GM21619 (cell line): ENCODE measurements around the gene DPP6.
"Not testable (repeated sequence)": the region's sequence is repeated elsewhere in the genome, so short reads cannot be mapped to it uniquely, and the experiment has no call there.

Experiments
- ATAC-seq: cut with Tn5 transposase; IDR thresholded peaks from one replicate; pipeline ENCODE4 v1.9.1; 2021; ENCODE audit not compliant: unreplicated experiment

Gene DPP6

GRCh38 chr7:154051643-154052529, at the start of gene DPP6:
Gene DPP6 (plus strand): TSS chr7:154052398.
- not testable (repeated sequence) for ATAC-seq

- ATAC-seq: not testable (repeated sequence)
Observed at GRCh38 chr7:154009423-154009911, 42.7 kb upstream of the DPP6 start.

- not testable (repeated sequence) for ATAC-seq
Observed at GRCh38 chr7:154010726-154011568, 41.3 kb upstream of the DPP6 start.

GRCh38 chr7:154012800-154013199, 39.4 kb upstream of the DPP6 start:
- not testable (repeated sequence) for ATAC-seq

- not testable (repeated sequence) for ATAC-seq
Observed at GRCh38 chr7:154015636-154016035, 36.6 kb upstream of the DPP6 start.

- ATAC-seq: not testable (repeated sequence)
Observed at GRCh38 chr7:154018354-154018753, 33.8 kb upstream of the DPP6 start.

GRCh38 chr7:154027805-154028204, 24.4 kb upstream of the DPP6 start:
- not testable (repeated sequence) for ATAC-seq

- not testable (repeated sequence) for ATAC-seq
Observed at GRCh38 chr7:154030476-154031080, 21.6 kb upstream of the DPP6 start.

GRCh38 chr7:154039466-154040165, 12.6 kb upstream of the DPP6 start:
- peak; percentile 92 for ATAC-seq

GRCh38 chr7:154050394-154050793, 1.8 kb upstream of the DPP6 start:
- ATAC-seq: not testable (repeated sequence)

- ATAC-seq: not testable (repeated sequence)
Observed at GRCh38 chr7:154051006-154051642, 1.1 kb upstream of the DPP6 start.

- ATAC-seq: not testable (repeated sequence)
Observed at GRCh38 chr7:154052530-154053252, 493 bp downstream of the DPP6 start.

GRCh38 chr7:154053466-154054312, 1.5 kb downstream of the DPP6 start:
- not testable (repeated sequence) for ATAC-seq

- ATAC-seq: not testable (repeated sequence)
Observed at GRCh38 chr7:154054664-154055063, 2.5 kb downstream of the DPP6 start.

- not testable (repeated sequence) for ATAC-seq
Observed at GRCh38 chr7:154055491-154056106, 3.4 kb downstream of the DPP6 start.

GRCh38 chr7:154058783-154059182, 6.6 kb downstream of the DPP6 start:
- ATAC-seq: not testable (repeated sequence)

- not testable (repeated sequence) for ATAC-seq
Observed at GRCh38 chr7:154060551-154060950, 8.4 kb downstream of the DPP6 start.

- not testable (repeated sequence) for ATAC-seq
Observed at GRCh38 chr7:154071833-154072232, 19.6 kb downstream of the DPP6 start.
